ENCODE results near the gene SPARCL1.

DNA sequence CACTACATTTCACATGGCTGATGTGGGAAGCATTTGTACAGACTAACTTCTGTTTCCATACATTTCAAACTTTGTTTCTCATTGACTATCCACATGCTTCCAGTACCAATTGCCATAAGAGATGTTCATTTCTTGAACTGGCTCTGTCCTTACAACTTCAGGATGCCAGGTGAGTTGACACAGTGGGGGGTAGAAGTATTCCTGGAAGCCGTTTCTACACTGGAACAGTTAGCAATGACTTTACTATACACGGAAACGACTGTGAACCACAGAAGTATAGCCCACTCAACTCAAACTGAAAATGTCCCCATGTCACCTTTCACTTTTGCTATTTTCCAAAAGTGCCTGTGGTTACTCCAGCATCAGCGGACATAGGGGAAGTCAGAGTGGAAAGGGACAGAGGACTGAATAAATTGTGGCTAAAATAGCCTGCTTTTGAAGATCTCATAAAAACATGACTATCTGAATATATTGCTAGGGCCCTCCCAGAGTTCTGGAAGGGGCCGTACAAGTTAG lies 41.2 kb upstream of the SPARCL1 start:
- TF ChIP-seq, protein P1, sequence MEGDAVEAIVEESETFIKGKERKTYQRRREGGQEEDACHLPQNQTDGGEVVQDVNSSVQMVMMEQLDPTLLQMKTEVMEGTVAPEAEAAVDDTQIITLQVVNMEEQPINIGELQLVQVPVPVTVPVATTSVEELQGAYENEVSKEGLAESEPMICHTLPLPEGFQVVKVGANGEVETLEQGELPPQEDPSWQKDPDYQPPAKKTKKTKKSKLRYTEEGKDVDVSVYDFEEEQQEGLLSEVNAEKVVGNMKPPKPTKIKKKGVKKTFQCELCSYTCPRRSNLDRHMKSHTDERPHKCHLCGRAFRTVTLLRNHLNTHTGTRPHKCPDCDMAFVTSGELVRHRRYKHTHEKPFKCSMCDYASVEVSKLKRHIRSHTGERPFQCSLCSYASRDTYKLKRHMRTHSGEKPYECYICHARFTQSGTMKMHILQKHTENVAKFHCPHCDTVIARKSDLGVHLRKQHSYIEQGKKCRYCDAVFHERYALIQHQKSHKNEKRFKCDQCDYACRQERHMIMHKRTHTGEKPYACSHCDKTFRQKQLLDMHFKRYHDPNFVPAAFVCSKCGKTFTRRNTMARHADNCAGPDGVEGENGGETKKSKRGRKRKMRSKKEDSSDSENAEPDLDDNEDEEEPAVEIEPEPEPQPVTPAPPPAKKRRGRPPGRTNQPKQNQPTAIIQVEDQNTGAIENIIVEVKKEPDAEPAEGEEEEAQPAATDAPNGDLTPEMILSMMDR (IDR thresholded peaks at IDR 0.05; ENCODE audit: low read depth, low read length, poor library complexity, severe bottlenecking) = no peak
- no peak for TF ChIP-seq EZH2phosphoT487 (IDR thresholded peaks at IDR 0.05; ENCODE audit: borderline replicate concordance, low read length)

Measured in DOHH2 (cell line).